Gastrocnemius medialis (tissue), 4 donors: Measurements from ENCODE around the gene UBFD1.

Experiments used
- POLR2A ChIP-seq, 2 donors: fragments of 450-650 bp; IDR thresholded peaks; one replicate each; pipeline ENCODE4 v1.6.1; 2017; ENCODE audit warnings: antibody characterized with exemption in 2 of 2, mild to moderate bottlenecking in 2 of 2, moderate library complexity in 2 of 2
- TF ChIP-seq, protein P1 (sequence below), 5 experiments: fragments of 450-650 bp in 3 of 5; fragments of 200-600 bp in 2 of 5; sonication (generic) in 2 of 5; IDR thresholded peaks in 4 of 5; conservative IDR thresholded peaks in 1 of 5; 1 replicate in 4 of 5; 2 replicates in 1 of 5; pipeline ENCODE4 v1.5.1; 2016 to 2019; ENCODE audit warnings: antibody characterized with exemption in 5 of 5, mild to moderate bottlenecking in 3 of 5, moderate library complexity in 3 of 5

DNA sequence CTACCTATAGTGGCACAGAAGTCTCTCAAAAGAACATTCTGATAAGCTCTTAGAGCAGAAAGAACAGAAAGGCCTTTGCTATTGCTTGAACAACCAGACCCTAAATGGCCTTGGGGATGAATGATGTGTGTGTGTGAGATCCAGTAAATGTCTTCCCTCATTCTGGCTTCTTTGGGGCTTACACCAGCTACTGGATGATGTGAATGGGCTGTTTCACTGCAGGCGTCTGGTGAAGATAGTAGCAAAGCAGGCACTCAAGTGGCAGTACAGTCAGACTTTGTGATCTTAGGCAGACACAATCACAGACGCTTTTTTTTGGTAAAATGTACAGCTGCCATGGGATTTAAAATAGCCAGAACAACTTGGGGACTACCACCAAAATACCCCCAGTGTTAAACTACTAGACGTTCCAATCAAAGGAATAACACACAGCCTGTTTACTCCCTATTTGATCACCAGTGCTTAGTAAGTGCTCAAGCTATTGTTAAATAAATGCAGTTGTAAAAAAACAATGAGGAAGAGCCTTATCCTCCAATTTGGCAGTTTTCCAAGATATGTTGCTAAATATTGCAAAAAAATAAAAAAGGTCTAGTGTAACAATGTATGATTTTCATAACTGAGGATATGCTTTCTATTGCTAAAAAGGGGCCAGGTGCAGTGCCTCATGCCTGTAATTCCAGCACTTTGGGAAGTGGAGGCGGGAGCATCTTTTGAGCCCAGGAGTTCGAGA is 20.7 kb downstream of the UBFD1 start:
- TF ChIP-seq, protein P1, sequence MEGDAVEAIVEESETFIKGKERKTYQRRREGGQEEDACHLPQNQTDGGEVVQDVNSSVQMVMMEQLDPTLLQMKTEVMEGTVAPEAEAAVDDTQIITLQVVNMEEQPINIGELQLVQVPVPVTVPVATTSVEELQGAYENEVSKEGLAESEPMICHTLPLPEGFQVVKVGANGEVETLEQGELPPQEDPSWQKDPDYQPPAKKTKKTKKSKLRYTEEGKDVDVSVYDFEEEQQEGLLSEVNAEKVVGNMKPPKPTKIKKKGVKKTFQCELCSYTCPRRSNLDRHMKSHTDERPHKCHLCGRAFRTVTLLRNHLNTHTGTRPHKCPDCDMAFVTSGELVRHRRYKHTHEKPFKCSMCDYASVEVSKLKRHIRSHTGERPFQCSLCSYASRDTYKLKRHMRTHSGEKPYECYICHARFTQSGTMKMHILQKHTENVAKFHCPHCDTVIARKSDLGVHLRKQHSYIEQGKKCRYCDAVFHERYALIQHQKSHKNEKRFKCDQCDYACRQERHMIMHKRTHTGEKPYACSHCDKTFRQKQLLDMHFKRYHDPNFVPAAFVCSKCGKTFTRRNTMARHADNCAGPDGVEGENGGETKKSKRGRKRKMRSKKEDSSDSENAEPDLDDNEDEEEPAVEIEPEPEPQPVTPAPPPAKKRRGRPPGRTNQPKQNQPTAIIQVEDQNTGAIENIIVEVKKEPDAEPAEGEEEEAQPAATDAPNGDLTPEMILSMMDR (IDR thresholded peaks at IDR 0.05 in 4 of 5, conservative IDR thresholded peaks at IDR 0.05 in 1 of 5) = no peak
- TF ChIP-seq POLR2A (IDR thresholded peaks at IDR 0.05) = no peak
